MG63 (cell line): ENCODE results near the gene COL15A1. TPM values are rescaled to one million over a fixed set of nuclear protein-coding genes. Genes with fewer than 3 reads are reported as not detected.

Experiments used
- DNase-seq: peaks from one replicate; pipeline ENCODE4 v3.0.0-alpha.2; 2020
- H3K27me3 ChIP-seq: fragments of 250-450 bp; sonication (Bioruptor Pico); 2 replicates; pipeline ENCODE4 v1.5.1; 2020; ENCODE audit warnings: mild to moderate bottlenecking, moderate library complexity
- H3K36me3 ChIP-seq: fragments of 250-450 bp; sonication (Bioruptor Pico); 2 replicates; pipeline ENCODE4 v1.5.1; 2020; ENCODE audit warnings: mild to moderate bottlenecking, moderate library complexity
- H3K4me3 ChIP-seq: fragments of 250-450 bp; sonication (Bioruptor Pico); 2 replicates; pipeline ENCODE4 v1.5.1; 2020; ENCODE audit warnings: mild to moderate bottlenecking, moderate library complexity
- H3K9me3 ChIP-seq: fragments of 250-450 bp; sonication (Bioruptor Pico); 2 replicates; pipeline ENCODE4 v1.5.1; 2020; ENCODE audit warnings: mild to moderate bottlenecking, moderate library complexity
- total RNA-seq: library from RNA; depleted of rRNA; stranded (reverse); fragments of >200 nt; shearing (Covaris generic); gene quantifications from 2 replicates; pipeline ENCODE4 v1.2.3, GENCODE V29; 2014; ENCODE audit warnings: low replicate concordance

The COL15A1 gene
- total RNA-seq, 1 experiment from 2014 or later: 1.2 TPM

DNA sequence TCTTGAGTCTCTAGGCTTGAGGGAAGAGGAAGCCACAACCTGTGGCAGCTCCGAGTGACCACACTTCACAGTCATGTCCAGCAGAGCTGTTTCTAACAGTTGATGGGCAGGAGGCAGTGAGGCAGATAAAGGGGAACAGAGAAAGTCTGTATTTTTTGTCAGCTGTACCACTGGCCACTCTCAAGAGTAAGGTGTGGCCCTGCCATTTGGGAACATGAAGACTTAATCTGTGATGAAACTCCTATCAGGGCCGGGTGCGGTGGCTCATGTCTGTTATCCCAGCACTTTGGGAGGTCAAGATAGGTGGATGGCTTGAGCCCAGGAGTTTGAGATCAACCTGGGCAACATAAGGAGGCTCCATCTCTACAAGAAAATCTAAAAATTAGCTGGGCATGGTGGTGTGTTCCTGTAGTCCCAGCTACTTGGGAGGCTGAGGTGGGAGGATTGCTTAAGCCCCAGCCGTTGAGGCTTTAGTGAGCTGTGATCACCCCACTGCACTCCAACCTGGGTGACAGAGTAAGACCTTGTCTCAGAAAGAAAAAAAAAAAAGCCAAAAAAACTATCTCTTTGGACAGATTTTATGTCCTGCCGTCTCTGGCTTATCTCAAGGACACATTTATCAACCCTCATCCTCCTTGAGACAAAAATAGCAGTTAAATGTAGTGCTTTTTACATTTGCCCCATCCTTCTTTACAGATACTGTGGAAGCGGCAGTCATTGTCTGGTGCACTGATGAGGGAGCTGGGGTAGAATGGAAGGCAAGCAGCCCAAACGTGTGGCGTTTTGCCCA lies 11.9 kb upstream of the COL15A1 start:
- Histone ChIP-seq H3K36me3 (no peaks in the 10 kb centered on the region), H3K4me3 (no peak overlapping the region), H3K27me3 (no peaks in the 10 kb centered on the region), H3K9me3 (no peaks in the 10 kb centered on the region)
- no peak for DNase-seq

DNA sequence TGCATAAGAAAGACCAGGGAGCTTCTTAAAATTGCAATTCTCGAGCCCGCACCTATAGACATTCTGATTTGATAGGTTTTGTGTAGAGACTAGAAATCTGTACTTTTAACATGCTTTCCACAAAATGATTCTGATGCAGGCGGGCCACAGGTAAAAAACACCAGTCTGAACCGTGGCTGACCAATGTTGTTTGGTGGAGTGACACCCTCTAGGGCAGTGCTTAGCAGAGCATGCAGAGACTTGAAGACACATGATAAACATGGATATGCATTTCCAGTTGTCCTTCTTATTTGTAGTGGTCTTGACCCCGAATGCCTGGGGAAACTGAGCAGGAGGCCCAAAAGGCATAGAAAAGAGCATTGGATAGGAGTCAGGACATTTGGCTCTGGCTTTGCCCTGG lies 10.5 kb upstream of the COL15A1 start:
- DNase-seq: no peak
- Histone ChIP-seq H3K9me3 (no peaks in the 10 kb centered on the region), H3K27me3 (no peaks in the 10 kb centered on the region), H3K4me3 (no peak overlapping the region), H3K36me3 (no peaks in the 10 kb centered on the region)

GRCh38 chr9:98933890-98934289 lies 9.8 kb upstream of the COL15A1 start:
- H3K36me3 ChIP-seq: no peaks in the 10 kb centered on the region
- no peak overlapping the region for H3K4me3 ChIP-seq
- H3K9me3 ChIP-seq: no peaks in the 10 kb centered on the region
- H3K27me3 ChIP-seq: no peaks in the 10 kb centered on the region
- no peak for DNase-seq

GRCh38 chr9:98935071-98935505 lies 8.6 kb upstream of the COL15A1 start:
- DNase-seq: no peak
- Histone ChIP-seq H3K4me3 (no peak overlapping the region), H3K27me3 (no peaks in the 10 kb centered on the region), H3K9me3 (no peaks in the 10 kb centered on the region), H3K36me3 (no peaks in the 10 kb centered on the region)

DNA sequence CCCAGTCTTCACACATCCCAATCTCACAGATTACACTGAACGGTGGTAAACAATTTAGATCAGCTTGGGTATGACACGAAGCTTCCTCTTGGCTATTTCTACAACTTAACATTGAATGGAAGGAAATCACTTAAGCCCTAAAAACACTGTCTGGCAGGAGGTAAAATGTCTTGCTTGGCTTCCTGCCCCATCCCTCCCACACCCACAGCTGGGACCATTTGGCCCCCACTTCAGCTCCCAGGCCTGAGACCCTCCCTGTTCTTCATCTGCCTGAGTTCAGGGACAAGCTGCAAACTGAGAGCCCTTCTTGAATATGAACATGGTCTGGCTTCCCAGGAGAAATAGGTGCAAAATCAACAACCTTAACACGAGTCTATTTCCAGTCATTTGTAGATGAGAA lies 3.4 kb upstream of the COL15A1 start:
- DNase-seq: no peak
- Histone ChIP-seq H3K9me3 (no peaks in the 10 kb centered on the region), H3K27me3 (peaks cover 10% of the 10 kb centered on the region), H3K36me3 (no peaks in the 10 kb centered on the region), H3K4me3 (no peak overlapping the region)

DNA sequence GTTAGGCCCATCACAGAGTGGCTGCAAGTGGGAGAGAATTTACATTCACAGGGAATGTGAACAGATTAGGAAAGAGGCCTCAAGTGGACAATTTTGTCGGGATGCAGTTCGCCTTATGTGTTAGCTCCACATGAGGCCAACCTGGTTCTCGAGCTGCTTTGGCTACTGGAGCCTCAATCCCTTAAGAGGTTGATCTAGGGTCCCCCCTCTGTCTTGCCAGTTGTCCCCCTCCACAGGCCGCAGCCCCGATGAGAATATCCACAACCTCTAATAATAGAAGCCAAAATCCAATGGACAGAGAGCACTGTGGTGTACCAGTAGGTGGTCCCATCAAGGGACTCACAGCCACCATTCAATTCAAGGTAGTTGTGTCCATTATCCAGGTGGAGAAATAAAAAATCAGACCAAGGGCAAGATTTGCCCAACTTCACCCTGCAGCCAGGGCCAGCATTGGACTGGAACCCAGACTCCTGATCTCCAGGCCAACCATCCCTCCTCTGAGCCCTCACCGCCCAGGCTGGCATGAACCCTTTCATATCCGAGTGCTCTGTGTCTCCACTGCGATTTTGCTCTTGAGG lies 1.7 kb upstream of the COL15A1 start:
- Histone ChIP-seq H3K27me3 (peaks cover 10% of the 10 kb centered on the region), H3K4me3 (no peak overlapping the region), H3K9me3 (no peaks in the 10 kb centered on the region), H3K36me3 (no peaks in the 10 kb centered on the region)
- DNase-seq: no peak

- peaks cover 10% of the 10 kb centered on the region for H3K27me3 ChIP-seq
- H3K4me3 ChIP-seq: no peak overlapping the region
- no peaks in the 10 kb centered on the region for H3K9me3 ChIP-seq
- DNase-seq: no peak
- H3K36me3 ChIP-seq: no peaks in the 10 kb centered on the region
Measured at GRCh38 chr9:98942906-98943681, 613 bp upstream of the COL15A1 start.

DNA sequence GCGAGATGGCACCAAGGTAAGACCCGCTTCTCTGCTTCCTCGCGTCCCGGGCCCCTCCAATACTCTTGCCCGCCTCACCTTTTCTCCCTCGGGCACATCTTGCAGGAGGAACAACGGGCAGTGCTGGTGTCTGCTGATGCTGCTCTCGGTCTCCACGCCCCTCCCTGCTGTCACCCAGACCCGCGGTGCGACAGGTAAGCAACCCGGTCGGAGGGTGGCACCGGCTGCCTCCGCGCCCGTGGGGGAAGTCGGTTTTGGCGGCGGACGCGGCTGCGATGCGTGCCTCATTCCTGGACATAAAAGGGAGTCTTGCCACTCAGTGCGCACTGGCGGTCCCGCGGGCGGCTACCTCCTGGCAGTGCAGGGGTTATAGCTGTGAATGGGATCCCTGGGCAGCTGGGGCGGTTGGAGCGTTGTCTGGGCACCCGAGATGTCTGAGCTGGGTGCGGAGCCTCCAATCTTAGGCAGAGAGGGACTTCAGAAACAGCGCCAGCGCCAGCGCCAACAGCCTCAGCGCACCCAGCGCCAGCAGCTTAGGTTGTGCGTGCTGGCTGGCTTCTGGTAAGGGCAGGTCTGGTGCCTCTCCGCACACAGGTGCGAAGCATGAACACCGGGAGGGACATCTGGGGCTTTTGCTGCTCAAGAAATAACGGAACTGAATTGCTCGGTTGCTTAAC lies 488 bp downstream of the COL15A1 start:
- Histone ChIP-seq H3K27me3 (peaks cover 10% of the 10 kb centered on the region), H3K36me3 (no peaks in the 10 kb centered on the region), H3K4me3 (peak overlapping the region; percentile 33), H3K9me3 (no peaks in the 10 kb centered on the region)
- peak; percentile 30 for DNase-seq

DNA sequence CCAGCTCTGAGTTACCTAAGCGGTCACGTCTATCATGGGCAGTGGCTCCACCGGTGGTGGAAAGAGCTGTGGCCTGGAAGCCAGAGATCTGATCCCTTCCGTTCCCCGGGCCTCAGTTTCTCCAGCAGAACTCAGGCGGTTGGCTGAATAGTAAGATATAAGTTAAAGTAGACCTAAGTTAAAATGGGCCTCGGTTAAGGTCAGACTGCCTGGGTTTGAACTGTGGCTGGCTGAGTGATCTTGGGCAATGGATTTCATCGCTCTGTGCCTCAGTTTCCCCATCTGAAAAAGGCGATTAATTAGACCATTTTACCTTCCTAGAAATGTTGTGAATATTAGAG lies 997 bp downstream of the COL15A1 start:
- DNase-seq: no peak
- Histone ChIP-seq H3K27me3 (peaks cover 10% of the 10 kb centered on the region), H3K9me3 (no peaks in the 10 kb centered on the region), H3K36me3 (no peaks in the 10 kb centered on the region), H3K4me3 (no peak overlapping the region; the same call in 1 of the 2 replicates)

DNA sequence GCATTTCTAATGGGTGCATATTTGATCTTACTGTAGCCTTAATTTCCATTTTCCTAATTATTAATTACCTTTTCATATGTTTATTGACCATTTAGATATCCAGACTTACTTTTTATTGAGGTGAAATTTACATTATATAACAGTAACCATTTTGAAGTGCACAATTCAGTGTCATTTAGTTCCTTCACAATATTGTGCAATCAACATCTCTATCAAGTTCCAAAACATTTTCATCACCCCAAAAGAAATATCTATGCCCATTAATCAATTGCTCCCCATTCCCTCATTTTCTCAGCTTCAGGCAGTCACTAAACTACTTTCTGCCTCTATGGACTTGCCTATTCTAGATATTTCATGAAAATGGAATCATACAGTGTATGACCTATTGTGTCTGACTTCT lies 5.9 kb downstream of the COL15A1 start:
- H3K36me3 ChIP-seq: no peaks in the 10 kb centered on the region
- H3K4me3 ChIP-seq: no peak overlapping the region
- H3K27me3 ChIP-seq: peaks cover 2% of the 10 kb centered on the region
- no peaks in the 10 kb centered on the region for H3K9me3 ChIP-seq
- DNase-seq: no peak

- H3K9me3 ChIP-seq: no peaks in the 10 kb centered on the region
- H3K4me3 ChIP-seq: no peak overlapping the region
- no peak for DNase-seq
- no peaks in the 10 kb centered on the region for H3K36me3 ChIP-seq
- no peaks in the 10 kb centered on the region for H3K27me3 ChIP-seq
Measured at GRCh38 chr9:98950262-98950661, 6.6 kb downstream of the COL15A1 start.

GRCh38 chr9:98951967-98952366 lies 8.3 kb downstream of the COL15A1 start:
- Histone ChIP-seq H3K9me3 (peaks cover under 1% of the 10 kb centered on the region), H3K4me3 (no peak overlapping the region), H3K27me3 (no peaks in the 10 kb centered on the region), H3K36me3 (no peaks in the 10 kb centered on the region)
- DNase-seq: no peak

GRCh38 chr9:98953581-98954243 lies 10.0 kb downstream of the COL15A1 start:
- peaks cover 7% of the 10 kb centered on the region for H3K9me3 ChIP-seq
- no peak overlapping the region for H3K4me3 ChIP-seq
- DNase-seq: no peak
- no peaks in the 10 kb centered on the region for H3K27me3 ChIP-seq
- no peaks in the 10 kb centered on the region for H3K36me3 ChIP-seq

- no peaks in the 10 kb centered on the region for H3K27me3 ChIP-seq
- H3K4me3 ChIP-seq: no peak overlapping the region
- peaks cover 7% of the 10 kb centered on the region for H3K9me3 ChIP-seq
- no peak for DNase-seq
- no peaks in the 10 kb centered on the region for H3K36me3 ChIP-seq
Measured at GRCh38 chr9:98954244-98954610, 10.5 kb downstream of the COL15A1 start.

GRCh38 chr9:98955259-98955658 lies 11.6 kb downstream of the COL15A1 start:
- Histone ChIP-seq H3K4me3 (no peak overlapping the region), H3K9me3 (peaks cover 7% of the 10 kb centered on the region), H3K27me3 (no peaks in the 10 kb centered on the region), H3K36me3 (no peaks in the 10 kb centered on the region)
- DNase-seq: no peak

DNA sequence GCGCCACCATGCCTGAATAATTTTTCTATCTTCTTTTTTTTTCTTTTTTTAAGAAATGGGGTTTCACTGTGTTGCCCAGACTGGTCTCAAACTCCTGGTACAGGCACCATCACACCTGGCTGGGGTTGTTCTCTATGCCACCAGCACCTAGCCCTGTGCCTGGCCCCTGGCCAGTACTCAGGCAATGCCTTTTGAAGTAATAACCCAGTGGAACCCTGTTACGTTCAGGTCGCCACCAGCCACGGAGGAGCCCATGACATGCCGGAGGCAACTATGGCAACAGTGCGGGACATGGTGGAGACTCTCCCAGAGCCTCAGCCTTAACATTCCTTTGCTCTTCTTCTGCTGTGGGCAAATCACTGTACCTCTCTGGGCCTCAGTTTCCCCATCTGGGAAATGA lies 14.1 kb downstream of the COL15A1 start:
- no peak for DNase-seq
- no peaks in the 10 kb centered on the region for H3K27me3 ChIP-seq
- H3K36me3 ChIP-seq: no peaks in the 10 kb centered on the region
- H3K4me3 ChIP-seq: no peak overlapping the region
- peaks cover 7% of the 10 kb centered on the region for H3K9me3 ChIP-seq
